HG02642 (cell line): ENCODE measurements around the gene GLCCI1.

Experiments
- ATAC-seq: cut with Tn5 transposase; IDR thresholded peaks from one replicate; pipeline ENCODE4 v1.9.1; 2021; ENCODE audit warnings: mild to moderate bottlenecking; ENCODE audit not compliant: unreplicated experiment, poor library complexity

GLCCI1 gene

GRCh38 chr7:8125680-8126444 lies 157.3 kb downstream of the GLCCI1 start:
- peak; percentile 78 for ATAC-seq

- no peak for ATAC-seq
Measured at GRCh38 chr7:8126601-8127167, 158.1 kb downstream of the GLCCI1 start.

GRCh38 chr7:8128449-8129317 lies 160.1 kb downstream of the GLCCI1 start:
- ATAC-seq: no peak

DNA sequence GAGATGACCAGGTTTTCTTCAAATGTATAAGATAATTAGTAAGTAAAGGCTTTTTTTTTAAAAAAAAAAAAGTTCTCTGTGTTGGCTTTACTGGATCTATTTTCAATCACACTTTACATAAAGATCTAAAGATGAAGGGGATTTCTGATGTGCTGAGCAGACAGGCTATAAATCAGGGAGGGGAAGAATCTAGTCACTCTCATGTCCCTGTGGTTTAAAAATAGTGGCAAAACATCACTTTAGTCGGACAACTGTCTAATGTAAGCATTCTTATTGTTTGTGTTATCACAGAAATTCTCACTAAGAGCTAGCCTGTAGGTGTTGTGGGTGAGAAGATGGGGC lies 160.7 kb downstream of the GLCCI1 start:
- ATAC-seq: no peak

DNA sequence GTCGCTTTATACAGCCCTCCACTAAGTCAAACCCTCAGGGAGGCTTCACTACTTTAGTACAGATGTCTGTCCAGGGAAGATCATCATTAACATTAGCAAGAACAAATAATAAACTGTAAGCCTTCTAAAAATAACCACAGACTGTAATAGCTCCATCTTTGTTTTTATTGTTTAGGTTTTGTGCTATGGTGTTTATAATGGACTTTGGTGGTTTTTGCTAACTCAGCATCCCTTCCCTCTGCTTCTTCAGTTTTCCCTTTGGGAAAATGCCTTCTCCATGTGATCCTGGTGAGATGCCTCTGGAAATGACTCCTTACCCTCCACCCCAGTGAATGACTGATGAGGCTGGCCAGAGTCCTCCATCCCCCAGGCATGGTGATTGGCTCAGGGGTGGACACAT lies 162.1 kb downstream of the GLCCI1 start:
- ATAC-seq: no peak

DNA sequence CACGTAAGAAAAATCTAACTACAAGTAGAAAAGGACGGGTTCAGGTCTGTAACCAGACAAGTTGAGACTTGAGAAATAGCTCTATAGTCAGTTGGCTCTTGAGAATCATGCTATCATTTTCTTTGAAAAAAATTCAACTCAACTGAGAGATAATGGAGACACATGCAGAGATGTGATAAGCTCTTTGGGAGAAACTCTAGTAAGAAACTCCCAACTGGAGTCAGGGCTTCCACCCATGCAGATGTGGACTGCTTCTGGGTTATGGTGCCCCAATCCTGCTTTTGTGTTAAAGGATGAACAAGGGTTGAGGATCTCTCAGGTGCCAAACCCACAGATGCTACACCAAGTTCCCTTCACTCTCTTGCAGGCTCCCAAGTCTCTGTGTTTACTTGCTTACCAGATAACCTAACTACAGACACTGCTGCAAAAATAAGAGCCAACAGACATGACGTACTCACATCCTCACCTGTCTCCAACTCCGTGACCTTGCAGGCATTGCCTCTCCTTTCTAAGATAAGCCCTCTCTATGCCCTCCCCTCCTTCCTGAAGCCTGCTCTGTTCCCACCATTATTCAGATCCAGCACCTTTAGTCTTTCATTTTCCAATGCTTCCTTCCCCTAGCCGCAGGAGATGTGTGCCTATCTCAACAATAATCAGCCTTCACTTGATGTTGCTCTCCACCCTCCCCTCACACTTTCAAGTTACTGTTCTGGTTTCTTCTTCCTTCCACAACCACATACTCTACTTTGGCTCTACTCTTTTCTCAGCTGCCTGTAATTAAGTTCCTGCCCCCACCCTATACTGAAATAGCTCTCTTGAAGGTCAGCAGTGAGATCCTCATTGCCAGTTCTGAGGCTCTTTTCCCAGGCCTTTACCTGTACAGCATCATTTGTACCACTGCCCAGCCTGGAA lies 163.4 kb downstream of the GLCCI1 start:
- ATAC-seq: peak; percentile 46

- ATAC-seq: peak; percentile 27
Measured at GRCh38 chr7:8133188-8133848, 164.7 kb downstream of the GLCCI1 start.

DNA sequence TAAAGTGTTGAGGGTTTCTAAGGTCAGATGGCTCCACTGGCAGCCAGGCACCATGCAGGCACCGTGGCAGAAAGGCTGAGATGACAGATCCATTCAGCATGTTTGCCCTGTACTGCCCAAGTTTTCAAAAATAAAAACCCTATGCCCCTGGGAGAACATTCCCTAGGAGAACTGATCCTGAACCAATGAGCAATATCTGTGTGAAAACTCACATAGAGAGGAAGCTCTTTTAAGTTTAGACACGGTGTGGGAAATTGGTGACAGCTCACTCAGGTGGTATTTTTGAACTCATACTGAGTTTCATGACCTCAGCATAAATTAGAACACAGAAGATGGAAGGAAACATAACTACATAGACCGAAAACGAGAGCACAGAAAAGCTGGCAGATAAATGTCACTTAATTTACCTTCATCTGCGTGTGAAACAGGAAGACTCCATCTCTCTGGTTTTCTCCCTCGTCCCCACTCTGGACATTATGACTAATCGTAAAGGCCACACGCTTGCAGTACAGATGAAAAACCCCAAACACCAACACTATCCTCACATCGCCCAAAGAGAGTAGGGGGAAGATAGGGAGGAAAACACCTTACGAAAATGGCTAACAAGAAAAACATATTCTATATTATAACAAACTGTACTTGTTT lies 165.6 kb downstream of the GLCCI1 start:
- ATAC-seq: peak; percentile 77

DNA sequence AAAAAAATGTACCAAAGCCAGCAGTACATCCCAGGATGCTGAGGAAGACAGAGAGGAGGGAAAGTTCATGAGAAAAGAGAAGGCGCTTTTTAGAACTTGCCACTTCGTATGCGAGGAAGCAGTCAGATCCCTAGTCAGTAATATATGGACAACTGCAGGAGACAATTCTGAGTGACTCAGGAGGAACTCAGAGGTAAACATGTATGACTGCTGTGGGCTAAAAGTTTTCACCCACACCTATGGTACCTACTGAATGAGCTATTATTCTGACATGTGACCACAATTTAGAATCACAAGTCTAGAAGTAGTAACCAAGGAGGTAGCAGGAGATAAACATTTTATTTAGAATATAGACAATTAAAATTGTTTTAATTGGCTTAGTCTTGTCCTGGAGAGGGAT lies 166.8 kb downstream of the GLCCI1 start:
- no peak for ATAC-seq

DNA sequence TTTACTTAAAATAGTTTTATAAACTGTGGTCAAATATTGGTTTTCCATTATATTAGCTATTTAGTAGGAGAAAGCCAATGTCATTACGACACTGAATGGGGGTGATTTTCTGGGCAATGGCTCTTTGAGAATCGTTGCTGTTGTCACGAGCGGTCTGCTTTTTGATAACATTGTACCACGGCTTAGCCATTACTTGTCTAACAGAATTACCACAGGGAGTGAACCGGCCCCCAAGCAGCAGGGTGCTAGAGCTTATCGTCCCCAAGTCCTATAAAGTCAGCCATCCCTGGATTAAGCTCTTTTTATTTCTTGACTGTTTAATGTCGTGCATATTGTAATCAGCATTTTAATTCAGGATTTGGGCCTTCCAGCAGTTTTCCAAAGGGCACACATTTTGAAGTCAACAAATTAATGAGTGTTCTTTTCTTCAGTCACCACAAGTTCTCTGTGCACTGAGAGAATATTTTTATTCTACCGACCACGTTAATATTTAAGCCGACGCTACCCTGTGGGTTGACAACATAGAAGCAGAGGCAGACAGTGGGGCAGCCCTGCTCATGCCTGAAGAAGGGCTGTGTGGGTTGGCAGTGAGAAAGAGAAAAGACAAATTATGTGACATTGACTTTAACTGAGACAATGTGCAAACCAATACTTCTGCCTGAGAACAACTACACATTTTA lies 167.6 kb downstream of the GLCCI1 start:
- ATAC-seq: no peak
